ENCODE measurements around the gene MPHOSPH9. TPM values are rescaled to one million over a fixed set of nuclear protein-coding genes. Genes with fewer than 3 reads are reported as not detected.

The MPHOSPH9 gene
- total RNA-seq (ENCODE audit: low replicate concordance) = 14.4 and 33.8 TPM in 2 replicates

GRCh38 chr12:123232807-123233504 is at the start of gene MPHOSPH9, which contains the start of gene MTRFR:
Gene MPHOSPH9, minus strand, starts transcription at chr12:123233141. Its CDS starts 2,777 bp downstream, at chr12:123230364.
Gene MTRFR, plus strand, starts transcription at chr12:123233436. Its CDS starts 20,239 bp downstream, at chr12:123253675.

GRCh38 chr12:123150744-123151456 is 82.0 kb downstream of the MPHOSPH9 start, which contains the start of gene PITPNM2:
Gene PITPNM2, minus strand, starts transcription at chr12:123151090. Its CDS starts 116,500 bp downstream, at chr12:123034590.

Other genes with a start within 250 kb of the MPHOSPH9 start
- gene PITPNM2, start 82.1 kb downstream of the MPHOSPH9 start, total RNA-seq (ENCODE audit: low replicate concordance) = 1.4 and 2.5 TPM in 2 replicates
- 9.5 and 12.1 TPM in 2 replicates for gene MTRFR, start 295 bp upstream of the MPHOSPH9 start, total RNA-seq (ENCODE audit: low replicate concordance)
- gene CDK2AP1, start 38.7 kb upstream of the MPHOSPH9 start, total RNA-seq (ENCODE audit: low replicate concordance) = 107 and 188 TPM in 2 replicates
- gene SBNO1, start 131.7 kb upstream of the MPHOSPH9 start, total RNA-seq (ENCODE audit: low replicate concordance) = 17.4 and 19.7 TPM in 2 replicates
- 19.5 and 53.4 TPM in 2 replicates for gene KMT5A, start 151.0 kb upstream of the MPHOSPH9 start, total RNA-seq (ENCODE audit: low replicate concordance)
- gene RILPL2, start 203.5 kb upstream of the MPHOSPH9 start, total RNA-seq (ENCODE audit: low replicate concordance) = 6.1 and 8.5 TPM in 2 replicates
- gene SNRNP35, start 225.0 kb upstream of the MPHOSPH9 start, total RNA-seq (ENCODE audit: low replicate concordance) = 8.7 and 14.5 TPM in 2 replicates